Right ventricle myocardium inferior (tissue), 1 donor: ENCODE results near the gene CIPC. TPM values are rescaled to one million over a fixed set of nuclear protein-coding genes. Genes with fewer than 3 reads are reported as not detected.

Experiments used
- ATAC-seq: fragments of 200-7000 bp; cut with Tn5 transposase; one replicate; pipeline ENCODE4 v1.9.1; 2020; ENCODE audit warnings: mild to moderate bottlenecking, moderate library complexity
- DNase-seq: peaks from one replicate; pipeline ENCODE4 v3.0.0; 2021; ENCODE audit errors: missing footprints
- intact Hi-C: fragments of 100-400 bp; cut with DNase I; formaldehyde crosslinking; loops from one replicate; pipeline ENCODE4 v1.11.0; 2022
- long read RNA-seq: library from polyadenylated mRNA; unstranded; transcript quantifications from one replicate; pipeline ENCODE4 v2.0.0, GENCODE V29; 2021
- total RNA-seq: library from RNA; stranded (reverse); fragmentation: NEBNext Ultra II Directional; extraction: Animal tissue kit (Norgen Biotek cat#: 25700); gene quantifications from one replicate; pipeline ENCODE4 v1.2.1, GENCODE V29; 2021
- donor health status: DM: no; HTN: yes; CAD: no; lungs with severe emphysema.

Gene CIPC
- 72.7 TPM for total RNA-seq
- long read RNA-seq, full-length matches to known transcripts, result 56 of 67 reads
- long read RNA-seq, partial matches to known transcripts, result 9 of 67 reads
- long read RNA-seq, other reads (novel, unspliced or antisense), result 2 of 67 reads

- ATAC-seq (peak; percentile 97), DNase-seq (peak; percentile 100)
- intact Hi-C loops, result loop anchor here (2.0 to 10.0 kb wide), 4 partner anchors 29 to 383 kb away; partner anchors contain the start of gene IRF2BPL
Measured at GRCh38 chr14:77097700-77098528, at the start of gene CIPC. CIPC (plus strand) TSS chr14:77098258; CDS start chr14:77105709, 7,451 bp downstream.

- ATAC-seq (peak; percentile 86), DNase-seq (peak; percentile 90)
- intact Hi-C loops, result loop anchor here (1.0 to 5.0 kb wide), 2 partner anchors 133 to 179 kb away; no protein-coding TSS in a partner anchor
Measured at GRCh38 chr14:77051116-77051515, 46.9 kb upstream of the CIPC start.

- no peak for DNase-seq
- peak; percentile 61 for ATAC-seq
- intact Hi-C loops, result loop anchor here (1.0 to 5.0 kb wide), 2 partner anchors 139 to 180 kb away; no protein-coding TSS in a partner anchor
Measured at GRCh38 chr14:77052281-77053044, 45.6 kb upstream of the CIPC start.

- intact Hi-C loops, result loop anchor here (1.0 to 5.0 kb wide), 2 partner anchors 140 to 181 kb away; no protein-coding TSS in a partner anchor
- DNase-seq (peak; percentile 90), ATAC-seq (peak; percentile 72)
Measured at GRCh38 chr14:77053046-77053841, 44.8 kb upstream of the CIPC start.

- DNase-seq, result no peak
- ATAC-seq, result no peak
- intact Hi-C loops, result no loop called here
Measured at GRCh38 chr14:77055306-77055705, 42.8 kb upstream of the CIPC start.

- DNase-seq (no peak), ATAC-seq (no peak)
- intact Hi-C loops, result no loop called here
Measured at GRCh38 chr14:77055981-77056380, 42.1 kb upstream of the CIPC start.

GRCh38 chr14:77058117-77058516 lies 39.9 kb upstream of the CIPC start:
- ATAC-seq (no peak), DNase-seq (no peak)
- intact Hi-C loops, result no loop called here

- ATAC-seq (no peak), DNase-seq (no peak)
- intact Hi-C loops, result no loop called here
Measured at GRCh38 chr14:77058785-77059184, 39.3 kb upstream of the CIPC start.

- ATAC-seq, result no peak
- intact Hi-C loops, result no loop called here
Measured at GRCh38 chr14:77059276-77059915, 38.7 kb upstream of the CIPC start.

GRCh38 chr14:77061630-77062257 lies 36.3 kb upstream of the CIPC start:
- intact Hi-C loops, result no loop called here
- DNase-seq (no peak), ATAC-seq (no peak)

More at GRCh38 chr14:77059276-77059915, 38.7 kb upstream of the CIPC start:
- DNase-seq, result no peak

GRCh38 chr14:77062261-77062660 lies 35.8 kb upstream of the CIPC start:
- ATAC-seq (no peak), DNase-seq (no peak)
- intact Hi-C loops, result no loop called here

GRCh38 chr14:77063571-77064171 lies 34.4 kb upstream of the CIPC start:
- ATAC-seq (no peak), DNase-seq (no peak)
- intact Hi-C loops, result no loop called here

GRCh38 chr14:77064521-77065178 lies 33.4 kb upstream of the CIPC start:
- DNase-seq (no peak), ATAC-seq (no peak)
- intact Hi-C loops, result no loop called here

GRCh38 chr14:77065851-77066577 lies 32.0 kb upstream of the CIPC start:
- intact Hi-C loops, result no loop called here

GRCh38 chr14:77066578-77067172 lies 31.4 kb upstream of the CIPC start:
- ATAC-seq (no peak), DNase-seq (no peak)
- intact Hi-C loops, result no loop called here

More at GRCh38 chr14:77065851-77066577, 32.0 kb upstream of the CIPC start:
- DNase-seq (no peak), ATAC-seq (no peak)
